Activated T-cell treated with anti-CD3 and anti-CD28 coated beads, Interleukin-2, amount 50 U/mL, for 48 hours (primary cell): Measurements from ENCODE around the gene SPECC1L.
"Not testable (repeated sequence)": the region's sequence is repeated elsewhere in the genome, so short reads cannot be mapped to it uniquely, and the experiment has no call there.

Source experiments
- DNase-seq, 2 experiments: peaks; one replicate each; pipeline ENCODE4 v3.0.0-alpha.2; 2020

Gene SPECC1L

DNA sequence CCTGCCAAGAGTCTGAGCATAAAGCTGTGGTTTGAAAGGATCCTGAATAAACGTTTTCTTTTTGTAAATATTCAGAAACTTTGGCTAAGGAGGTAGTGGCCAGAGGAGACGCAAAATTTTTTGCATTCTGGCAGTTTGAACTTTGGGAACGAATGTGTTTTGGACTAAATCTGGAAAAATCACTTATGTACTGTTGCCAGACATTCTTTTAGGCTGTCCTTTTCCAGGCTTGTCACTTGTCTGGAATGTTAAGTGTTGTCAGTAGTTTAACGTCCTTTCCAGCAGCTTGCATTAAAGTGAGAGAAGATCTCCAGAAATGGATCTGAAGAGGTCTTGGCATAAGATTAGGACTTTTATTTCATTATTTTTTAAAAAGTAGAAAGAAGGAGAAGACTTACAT lies 18.5 kb downstream of the SPECC1L start:
- DNase-seq = no peak

DNA sequence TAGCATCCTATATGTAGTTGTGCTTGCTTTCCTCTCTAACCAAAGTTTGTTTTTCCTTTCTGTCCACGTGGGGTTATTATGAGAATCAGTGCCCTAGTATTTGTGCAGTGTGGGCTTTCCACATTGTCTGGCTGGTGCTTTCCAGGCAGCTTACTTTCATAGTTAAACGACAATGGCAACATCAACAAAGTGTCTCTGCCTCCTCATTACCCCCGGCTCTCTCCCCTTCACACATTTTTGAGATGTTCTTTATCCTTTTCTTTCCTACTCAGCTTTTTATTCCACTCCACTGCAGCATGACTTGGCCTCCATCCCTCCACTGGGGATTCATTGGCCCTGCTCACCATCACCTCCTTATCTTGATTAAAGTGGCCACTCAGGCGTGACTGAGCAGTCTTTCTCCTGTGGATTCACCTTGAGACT lies 19.1 kb downstream of the SPECC1L start:
- no peak for DNase-seq

DNA sequence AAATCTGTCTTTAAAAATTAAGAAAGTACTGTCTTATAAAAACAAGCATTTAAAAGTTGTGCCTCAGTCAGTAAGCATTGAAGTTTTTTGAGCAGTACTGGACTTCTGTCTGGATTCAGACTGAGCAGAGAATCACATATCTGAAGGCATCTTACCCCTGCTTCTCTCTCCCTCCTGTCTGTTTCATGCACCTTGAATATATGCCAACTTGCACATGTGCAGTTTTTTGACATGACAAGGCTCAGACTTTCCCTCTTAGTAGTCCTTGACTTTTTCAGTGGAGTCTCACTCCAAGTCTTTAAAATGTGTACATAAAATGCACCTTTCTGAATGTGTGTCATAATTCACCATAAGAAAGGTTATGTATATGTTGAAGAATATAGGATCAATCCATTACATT lies 19.8 kb downstream of the SPECC1L start:
- no peak for DNase-seq

DNA sequence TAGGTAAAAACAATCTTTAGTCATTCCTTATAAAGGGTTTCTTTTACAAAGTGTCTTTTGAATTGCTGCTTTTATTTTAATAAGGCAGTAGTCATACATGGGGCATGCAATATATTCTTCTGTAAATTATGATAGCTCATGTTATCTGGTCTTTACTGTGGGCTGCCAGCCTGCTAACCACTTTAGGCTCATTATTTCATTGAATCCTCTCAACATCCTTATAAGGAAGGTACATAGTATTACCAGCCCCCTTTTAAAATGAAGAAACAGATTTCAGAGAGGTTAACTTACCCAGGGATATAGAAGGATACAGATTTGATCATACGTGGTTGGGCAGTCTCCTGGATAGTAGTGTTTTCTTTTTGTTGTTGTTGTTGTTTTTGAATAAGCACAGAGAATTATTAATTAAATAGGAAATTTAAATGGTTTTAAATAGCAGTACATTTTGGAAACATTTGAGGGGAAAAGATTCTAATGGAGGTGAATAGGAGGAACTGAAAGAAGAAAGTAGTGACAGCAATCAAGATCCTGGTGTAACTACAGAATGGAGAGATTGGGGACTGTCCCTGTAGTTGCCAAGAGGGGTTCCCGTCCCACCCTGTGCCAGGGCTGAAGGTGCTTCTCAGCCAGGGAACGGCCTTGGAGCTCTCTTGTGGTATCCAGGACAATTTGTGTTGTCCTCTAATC lies 21.0 kb downstream of the SPECC1L start:
- DNase-seq = no peak

DNA sequence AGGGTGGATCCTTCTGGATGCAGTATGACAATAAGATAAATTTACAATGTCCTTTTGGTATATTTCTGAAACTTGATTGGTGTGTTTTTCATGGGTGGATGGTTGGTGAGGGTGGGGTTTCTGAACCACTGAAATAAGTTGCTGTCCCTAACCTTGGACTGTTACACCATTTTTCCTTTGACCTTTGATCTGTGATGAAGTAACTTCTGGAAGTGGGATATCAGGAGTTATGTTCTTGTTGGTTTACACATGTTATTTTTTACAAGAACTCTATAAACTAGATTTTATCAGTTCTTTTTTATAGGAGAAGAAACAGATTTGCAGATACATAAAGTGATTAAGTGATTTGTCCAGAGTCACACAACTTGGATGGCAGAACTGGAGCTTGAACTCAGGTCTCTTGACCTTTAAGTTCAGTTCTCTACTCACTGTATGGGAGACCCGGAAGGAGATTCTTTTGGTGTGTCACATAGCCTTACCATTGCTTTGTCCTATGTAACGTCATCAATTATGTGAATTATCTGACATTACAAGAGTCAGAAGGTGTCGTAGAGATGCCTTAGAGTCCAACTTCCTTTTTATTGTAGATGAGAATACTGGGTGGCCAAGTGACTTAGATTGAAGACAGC lies 21.7 kb downstream of the SPECC1L start:
- DNase-seq = not testable (repeated sequence)

DNA sequence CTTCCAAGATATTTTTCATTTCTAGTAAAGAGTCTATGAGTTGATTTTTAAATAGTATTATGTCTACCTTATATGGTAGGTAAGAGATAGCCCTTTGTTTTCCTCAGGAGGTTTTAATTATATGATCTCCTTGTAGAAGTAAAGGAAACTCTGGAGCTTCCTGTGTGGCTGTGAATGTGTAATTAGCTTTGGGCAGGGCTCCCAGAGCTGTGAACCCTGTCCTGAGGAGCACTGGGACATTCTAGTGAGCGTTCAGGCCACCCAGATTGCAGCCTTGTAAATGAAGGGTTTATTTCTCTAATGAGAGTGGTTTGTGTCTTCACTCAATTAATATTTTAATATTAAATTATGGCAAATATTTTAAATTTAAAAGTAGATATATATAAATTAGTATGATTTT lies 24.3 kb downstream of the SPECC1L start:
- DNase-seq = not testable (repeated sequence)

DNA sequence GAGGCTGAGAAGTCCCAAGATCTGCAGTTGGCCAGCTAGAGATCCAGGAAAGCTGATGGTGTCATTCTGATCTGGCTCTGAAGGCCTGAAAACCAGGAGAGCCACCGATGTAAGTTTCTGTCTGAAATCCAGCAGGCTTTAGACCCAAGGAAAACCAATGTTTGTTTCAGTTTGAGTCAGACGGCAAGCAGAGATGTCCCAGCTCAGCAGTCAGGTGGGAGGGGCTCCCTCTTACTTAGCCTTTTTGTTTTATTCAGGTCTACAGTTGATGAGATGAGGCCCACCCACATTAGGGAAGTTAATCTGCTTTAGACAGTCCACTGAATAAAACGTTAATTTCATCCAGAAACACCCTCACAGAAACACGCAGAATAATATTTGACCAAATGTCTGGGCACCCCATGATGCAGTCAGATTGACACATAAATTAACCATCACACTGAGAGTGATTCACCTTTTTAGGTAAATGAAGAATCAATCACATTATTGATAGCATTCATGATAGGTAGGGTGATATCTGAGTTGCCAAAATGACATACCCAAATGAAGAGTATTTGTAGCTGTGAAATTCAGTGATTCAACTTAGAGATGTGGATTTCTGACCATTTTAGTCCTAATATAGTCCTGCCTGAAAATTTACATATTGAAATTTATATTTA lies 28.0 kb downstream of the SPECC1L start:
- not testable (repeated sequence) for DNase-seq

DNA sequence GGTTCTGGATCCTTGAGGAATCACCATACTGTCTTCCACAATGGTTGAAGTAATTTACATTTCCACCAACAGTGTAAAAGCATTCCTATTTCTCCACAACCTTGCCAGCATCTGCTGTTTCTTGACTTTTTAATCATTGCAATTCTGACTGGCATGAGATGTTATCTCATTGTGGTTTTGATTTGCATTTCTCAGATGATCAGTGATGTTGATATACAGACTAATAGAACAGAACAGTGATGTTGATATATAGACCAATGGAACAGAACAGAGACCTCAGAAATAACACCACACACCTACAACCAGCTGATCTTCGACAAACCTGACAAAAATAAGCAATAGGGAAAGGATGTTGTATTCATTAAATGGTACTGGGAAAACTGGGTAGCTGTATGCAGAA lies 29.9 kb downstream of the SPECC1L start:
- not testable (repeated sequence) for DNase-seq

DNA sequence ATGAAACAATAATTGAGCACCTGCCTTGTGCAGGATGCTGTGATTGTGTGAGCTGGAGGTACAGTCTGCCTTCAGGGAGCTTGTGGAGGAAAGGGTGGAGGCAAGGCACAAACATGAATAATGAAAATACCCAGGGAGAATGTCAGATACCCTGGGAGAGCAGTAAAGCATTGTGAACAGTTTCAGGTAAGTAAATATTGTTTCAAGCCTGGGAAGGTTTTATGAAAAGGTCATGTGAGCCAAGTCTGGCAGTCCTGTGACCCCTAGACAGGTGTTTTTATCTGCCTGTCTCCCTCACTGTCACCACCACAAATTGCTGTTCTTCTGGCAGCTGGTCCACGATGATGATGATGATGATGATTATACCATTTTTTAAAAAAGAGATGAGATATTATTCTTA lies 32.0 kb downstream of the SPECC1L start:
- DNase-seq = no peak

DNA sequence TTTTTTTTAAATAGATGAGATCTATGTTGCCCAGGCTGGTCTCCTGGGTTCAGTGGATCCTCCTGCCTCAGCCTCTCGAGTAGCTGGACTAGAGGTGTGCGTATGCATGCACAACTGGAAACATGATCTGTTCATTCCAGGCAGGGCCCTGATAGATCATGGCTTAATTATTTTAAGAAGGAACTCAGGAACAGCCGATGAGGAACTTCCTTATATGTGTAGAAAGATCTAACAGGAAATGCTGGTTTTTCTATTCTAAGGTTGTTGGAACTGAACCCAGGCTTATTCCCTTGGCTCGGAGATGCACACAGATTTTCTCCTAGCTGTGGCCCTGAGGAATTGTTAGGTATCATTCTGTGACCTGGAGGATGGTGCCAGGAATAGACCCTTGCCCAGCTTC lies 32.4 kb downstream of the SPECC1L start:
- DNase-seq = no peak

DNA sequence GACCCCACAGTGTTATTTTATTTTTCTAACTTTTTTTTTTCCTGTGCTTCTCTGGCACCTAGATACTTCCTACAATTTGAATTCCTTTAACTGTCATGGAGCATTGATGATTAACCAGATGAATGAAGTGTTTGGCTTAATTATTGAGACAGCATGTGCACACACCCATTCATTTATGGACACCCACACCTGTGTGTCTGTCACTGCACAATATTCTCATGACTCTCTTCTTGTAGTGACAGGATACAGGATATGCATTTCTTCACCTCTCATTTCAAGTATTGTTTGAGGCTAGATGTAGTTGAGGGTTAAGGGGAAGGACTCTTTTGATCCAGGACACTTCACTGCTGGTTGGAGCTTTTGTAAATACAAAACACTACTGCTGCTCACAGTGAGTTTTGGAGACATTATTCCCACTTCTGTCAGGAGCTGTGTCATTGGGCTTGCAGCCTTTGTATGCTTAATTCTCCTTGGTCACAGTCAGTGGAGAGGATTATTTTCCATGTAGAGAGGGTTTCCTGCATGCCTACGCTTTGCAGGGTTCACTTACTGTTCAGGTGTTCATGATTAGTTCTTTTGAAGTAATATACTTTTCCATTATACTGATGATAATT lies 33.5 kb downstream of the SPECC1L start:
- no peak for DNase-seq

DNA sequence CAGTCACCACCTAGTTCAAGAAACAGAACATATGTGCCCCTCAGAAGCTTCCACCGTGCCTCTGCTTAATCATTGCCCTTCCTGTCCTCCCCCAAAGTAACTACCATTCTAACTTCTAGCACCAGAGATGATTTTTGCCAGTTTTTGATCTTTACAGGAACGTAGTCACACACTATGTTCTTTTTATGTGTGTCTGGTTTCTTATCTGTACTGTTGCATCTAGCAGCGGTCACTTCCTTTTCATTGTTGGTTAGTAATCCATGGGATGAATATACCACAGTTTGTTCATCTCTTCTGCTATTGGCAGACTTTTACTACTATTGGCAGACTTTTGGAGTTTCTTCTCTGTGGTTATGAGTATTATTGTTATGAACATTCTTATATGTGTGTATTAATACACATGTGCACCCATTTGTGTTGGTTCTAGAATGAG lies 34.6 kb downstream of the SPECC1L start:
- DNase-seq = no peak

DNA sequence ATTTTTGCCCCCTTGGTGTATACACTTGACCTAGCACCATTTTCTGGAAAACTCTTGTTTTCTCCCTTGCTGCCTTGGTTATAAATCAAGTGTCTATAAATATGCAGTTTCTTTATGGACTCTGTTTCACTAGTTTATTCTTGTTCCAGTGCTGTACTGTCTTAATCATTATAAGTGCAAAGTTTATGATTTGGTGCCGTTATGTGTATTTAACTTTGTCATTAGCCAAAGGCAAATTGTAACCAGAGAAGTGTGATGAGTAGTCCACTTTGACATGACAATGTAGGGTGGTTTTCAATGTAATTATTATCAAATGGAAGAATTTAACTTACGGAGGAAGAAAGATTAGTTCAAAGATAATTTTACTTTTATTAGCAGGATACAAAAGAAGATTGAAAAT lies 40.3 kb downstream of the SPECC1L start:
- no peak for DNase-seq

DNA sequence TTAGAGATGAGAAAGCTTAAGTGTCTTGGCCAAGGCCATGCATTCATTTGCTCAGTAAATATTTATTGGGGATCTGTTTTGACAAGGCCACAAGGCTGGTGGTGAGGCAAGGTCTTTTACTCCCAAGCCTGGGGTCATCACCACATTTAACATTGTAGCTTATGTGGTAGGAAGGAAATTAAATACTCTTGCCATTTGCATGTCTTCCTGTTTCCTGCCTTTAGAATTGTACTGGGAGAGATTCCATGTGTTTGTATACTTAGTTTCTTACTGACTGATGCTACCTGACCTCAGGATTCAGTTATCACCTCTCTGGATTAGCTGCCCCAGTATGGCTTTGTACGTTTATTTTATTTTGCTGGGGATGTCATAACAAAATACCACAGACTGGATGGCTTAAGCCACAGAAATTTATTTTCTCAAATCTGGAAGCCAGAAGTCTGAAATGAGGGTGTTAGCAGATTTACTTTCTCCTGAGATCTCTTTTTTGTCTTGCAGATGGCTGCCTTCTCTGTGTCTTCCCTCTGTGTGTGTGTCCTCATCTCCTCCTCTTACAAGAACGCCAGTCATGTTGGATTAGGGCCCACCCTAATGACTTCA lies 44.8 kb downstream of the SPECC1L start:
- DNase-seq = no peak

DNA sequence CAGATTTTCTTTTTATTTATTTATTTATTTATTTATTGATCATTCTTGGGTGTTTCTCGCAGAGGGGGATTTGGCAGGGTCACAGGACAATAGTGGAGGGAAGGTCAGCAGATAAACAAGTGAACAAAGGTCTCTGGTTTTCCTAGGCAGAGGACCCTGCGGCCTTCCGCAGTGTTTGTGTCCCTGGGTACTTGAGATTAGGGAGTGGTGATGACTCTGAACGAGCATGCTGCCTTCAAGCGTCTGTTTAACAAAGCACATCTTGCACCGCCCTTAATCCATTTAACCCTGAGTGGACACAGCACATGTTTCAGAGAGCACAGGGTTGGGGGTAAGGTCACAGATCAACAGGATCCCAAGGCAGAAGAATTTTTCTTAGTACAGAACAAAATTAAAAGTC lies 45.6 kb downstream of the SPECC1L start:
- not testable (repeated sequence) for DNase-seq

DNA sequence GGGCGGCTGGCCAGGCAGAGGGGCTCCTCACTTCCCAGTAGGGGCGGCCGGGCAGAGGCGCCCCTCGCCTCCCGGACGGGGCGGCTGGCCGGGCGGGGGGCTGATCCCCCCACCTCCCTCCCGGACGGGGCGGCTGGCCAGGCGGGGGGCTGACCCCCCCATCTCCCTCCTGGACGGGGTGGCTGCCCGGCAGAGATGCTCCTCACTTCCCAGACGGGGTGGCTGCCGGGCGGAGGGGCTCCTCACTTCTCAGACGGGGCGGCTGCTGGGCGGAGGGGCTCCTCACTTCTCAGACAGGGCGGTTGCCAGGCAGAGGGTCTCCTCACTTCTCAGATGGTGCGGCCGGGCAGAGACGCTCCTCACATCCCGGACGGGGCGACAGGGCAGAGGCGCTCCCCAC lies 46.9 kb downstream of the SPECC1L start:
- not testable (repeated sequence) for DNase-seq

DNA sequence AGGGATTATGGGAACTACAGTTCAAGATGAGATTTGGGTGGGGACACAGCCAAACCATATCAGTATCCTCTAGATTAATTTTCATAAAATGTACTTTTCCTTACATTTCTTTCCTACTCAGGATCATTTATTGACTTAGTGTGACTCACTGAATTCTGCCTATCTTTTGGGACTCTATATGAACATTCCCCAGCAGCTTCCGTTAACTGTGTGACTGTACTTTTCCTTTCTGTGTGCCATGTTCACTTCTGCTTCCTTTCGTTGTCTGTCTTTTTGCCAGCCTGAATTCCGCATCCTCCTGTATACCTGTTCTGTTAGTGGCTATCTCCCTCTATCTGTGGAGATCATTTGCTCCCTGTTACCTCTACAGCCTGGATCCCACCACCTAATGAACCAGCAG lies 48.8 kb downstream of the SPECC1L start:
- DNase-seq = no peak

DNA sequence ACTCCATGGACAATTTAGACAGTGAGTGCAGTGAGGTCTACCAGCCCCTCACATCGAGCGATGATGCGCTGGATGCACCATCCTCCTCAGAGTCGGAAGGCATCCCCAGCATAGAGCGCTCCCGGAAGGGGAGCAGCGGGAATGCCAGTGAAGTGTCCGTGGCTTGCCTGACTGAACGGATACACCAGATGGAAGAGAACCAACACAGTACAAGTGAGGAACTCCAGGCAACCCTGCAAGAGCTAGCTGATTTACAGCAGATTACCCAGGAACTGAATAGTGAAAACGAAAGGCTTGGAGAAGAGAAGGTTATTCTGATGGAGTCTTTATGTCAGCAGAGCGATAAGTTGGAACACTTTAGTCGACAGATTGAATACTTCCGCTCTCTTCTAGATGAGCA lies 51.4 kb downstream of the SPECC1L start:
- no peak for DNase-seq

DNA sequence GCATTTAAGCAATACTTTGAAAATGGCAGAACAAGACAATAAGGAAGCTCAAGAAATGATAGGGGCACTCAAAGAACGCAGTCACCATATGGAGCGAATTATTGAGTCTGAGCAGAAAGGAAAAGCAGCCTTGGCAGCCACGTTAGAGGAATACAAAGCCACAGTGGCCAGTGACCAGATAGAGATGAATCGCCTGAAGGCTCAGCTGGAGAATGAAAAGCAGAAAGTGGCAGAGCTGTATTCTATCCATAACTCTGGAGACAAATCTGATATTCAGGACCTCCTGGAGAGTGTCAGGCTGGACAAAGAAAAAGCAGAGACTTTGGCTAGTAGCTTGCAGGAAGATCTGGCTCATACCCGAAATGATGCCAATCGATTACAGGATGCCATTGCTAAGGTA lies 51.9 kb downstream of the SPECC1L start:
- DNase-seq = no peak

DNA sequence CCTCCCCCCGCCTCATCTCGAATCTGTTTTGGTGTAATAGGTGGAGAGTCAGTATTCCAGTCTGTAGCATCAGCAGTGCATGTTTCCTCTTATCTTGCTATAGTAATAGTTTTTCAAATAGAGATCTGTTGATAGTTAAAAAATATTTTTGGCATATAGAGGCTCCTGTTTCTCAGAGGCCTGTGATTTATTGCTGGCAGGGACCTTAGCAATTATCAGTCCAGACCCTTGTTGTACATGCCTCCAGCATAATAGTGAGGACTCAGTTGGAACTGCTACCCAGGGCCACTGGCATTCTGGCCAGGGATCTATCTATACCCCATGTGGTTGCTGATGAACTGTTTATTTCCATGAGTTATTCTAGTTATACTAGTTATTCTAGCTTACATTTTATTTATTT lies 52.6 kb downstream of the SPECC1L start:
- no peak for DNase-seq

DNA sequence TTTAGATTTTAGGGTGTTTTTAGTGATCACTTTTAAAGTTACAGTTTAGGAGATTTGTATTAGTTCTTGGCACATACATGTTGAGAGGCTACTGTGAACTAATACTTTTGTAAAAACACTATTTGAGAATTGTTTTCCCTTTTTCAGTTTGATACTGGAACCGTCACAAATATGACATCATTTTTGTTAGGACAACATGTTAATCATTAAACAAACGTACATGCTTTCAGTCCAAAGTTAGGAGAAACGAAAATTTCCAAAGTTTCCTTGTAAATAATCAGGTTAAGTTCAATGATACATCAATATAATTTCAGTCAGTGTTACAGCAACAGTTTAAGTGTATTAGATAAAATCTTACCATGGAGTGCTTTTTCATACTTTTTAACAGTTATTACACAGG lies 53.1 kb downstream of the SPECC1L start:
- no peak for DNase-seq

DNA sequence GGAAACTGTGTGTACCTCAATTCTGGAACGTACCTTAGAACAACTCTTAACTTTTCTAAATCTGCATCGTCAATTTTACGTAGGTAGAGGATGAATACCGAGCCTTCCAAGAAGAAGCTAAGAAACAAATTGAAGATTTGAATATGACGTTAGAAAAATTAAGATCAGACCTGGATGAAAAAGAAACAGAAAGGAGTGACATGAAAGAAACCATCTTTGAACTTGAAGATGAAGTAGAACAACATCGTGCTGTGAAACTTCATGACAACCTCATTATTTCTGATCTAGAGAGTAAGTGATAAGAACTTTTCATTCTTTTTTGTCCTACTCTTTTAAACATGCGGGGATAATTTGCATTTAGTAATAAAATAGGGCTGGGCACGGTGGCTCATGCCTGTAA lies 53.5 kb downstream of the SPECC1L start:
- no peak for DNase-seq

DNA sequence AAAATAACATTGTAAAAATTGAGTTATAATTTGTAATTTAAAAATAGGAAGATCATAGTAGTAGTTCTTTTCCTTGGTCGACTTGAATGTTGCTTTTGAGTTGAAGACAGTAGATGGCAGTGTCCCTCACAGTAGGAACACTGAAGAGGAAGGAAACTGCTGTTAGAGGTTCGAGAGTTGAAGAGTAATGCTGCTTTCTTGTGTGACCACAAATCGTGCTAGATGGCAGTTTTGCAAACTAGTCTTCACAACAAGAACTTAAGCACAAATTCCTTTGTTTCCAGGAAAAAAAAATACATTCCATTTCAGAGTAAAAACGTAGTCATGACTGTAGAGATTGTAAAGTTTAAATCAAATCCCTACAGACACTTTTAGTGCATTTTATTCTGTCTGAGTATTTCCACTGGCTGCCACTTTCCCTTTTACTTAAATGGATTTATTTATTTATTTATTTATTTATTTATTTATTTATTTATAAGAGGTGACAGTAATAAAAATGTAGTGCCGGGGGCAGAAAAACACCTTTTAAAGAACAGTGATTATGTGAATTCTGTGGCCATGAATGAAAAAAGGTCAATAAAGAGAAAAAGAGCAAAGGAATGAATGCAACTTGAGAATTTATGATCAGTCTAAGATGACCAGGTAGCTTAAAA lies 54.6 kb downstream of the SPECC1L start:
- no peak for DNase-seq
